Esophagus muscularis mucosa (tissue), 3 donors: Measurements from ENCODE around the gene PYCARD.

Experiments
- POLR2A ChIP-seq: fragments of 450-650 bp; IDR thresholded peaks from one replicate; pipeline ENCODE4 v1.6.1; 2017; ENCODE audit warnings: antibody characterized with exemption, moderate library complexity, mild to moderate bottlenecking, low read depth
- TF ChIP-seq, protein P1 (sequence below), 3 experiments: fragments of 200-600 bp in 2 of 3; fragments of 450-650 bp in 1 of 3; sonication (generic) in 2 of 3; IDR thresholded peaks; one replicate each; pipeline ENCODE4 v1.5.1; 2017 to 2019; ENCODE audit warnings: antibody characterized with exemption in 3 of 3, mild to moderate bottlenecking in 2 of 3, moderate library complexity in 1 of 3

DNA sequence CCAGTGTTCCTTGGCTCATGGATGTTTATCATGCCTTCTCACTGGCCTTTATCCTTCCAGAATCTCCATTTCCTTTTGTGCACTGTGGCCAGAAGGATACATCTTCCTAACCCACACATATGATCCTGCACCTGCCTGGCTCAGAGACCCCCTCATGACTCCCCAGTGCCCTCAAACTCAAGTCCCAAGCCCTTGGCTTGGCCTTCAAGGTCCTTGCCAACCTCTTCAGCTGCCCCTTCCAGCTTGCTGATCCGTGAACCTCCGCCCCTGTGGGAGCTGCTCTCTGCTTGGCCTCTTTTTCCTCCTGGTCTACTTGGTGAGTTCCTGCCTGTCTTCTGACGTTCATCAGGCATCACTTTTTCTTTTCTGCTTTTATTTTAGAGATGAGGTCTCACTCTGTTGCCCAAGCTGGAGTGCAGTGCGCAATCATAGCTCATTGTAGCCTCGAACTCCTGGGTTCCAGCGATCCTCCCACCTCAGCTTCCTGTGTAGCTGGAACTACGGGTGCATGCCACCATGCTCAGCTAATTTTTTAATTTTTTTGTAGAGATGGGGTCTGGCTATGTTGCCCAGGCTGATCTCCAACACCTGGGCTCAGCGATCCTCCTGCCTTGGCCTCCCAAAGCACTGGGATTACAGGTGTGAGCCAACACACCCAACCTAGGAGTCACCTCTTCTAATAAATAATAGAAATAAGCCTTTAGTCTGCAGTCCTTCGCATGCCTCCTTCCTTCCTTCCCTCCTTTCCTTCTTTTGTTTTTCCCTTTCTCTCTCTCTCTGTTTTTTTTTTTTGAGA lies 2.5 kb upstream of the PYCARD start:
- no peak for TF ChIP-seq POLR2A
- TF ChIP-seq, protein P1, sequence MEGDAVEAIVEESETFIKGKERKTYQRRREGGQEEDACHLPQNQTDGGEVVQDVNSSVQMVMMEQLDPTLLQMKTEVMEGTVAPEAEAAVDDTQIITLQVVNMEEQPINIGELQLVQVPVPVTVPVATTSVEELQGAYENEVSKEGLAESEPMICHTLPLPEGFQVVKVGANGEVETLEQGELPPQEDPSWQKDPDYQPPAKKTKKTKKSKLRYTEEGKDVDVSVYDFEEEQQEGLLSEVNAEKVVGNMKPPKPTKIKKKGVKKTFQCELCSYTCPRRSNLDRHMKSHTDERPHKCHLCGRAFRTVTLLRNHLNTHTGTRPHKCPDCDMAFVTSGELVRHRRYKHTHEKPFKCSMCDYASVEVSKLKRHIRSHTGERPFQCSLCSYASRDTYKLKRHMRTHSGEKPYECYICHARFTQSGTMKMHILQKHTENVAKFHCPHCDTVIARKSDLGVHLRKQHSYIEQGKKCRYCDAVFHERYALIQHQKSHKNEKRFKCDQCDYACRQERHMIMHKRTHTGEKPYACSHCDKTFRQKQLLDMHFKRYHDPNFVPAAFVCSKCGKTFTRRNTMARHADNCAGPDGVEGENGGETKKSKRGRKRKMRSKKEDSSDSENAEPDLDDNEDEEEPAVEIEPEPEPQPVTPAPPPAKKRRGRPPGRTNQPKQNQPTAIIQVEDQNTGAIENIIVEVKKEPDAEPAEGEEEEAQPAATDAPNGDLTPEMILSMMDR (IDR thresholded peaks at IDR 0.05): no peak
